Fibroblast of mammary gland (primary cell): ENCODE measurements around the gene PTPRN2.

Experiments
- DNase-seq: peaks from one replicate; pipeline ENCODE4 v3.0.0-alpha.2; 2010; ENCODE audit warnings: low read depth
- H3K4me3 ChIP-seq: 2 replicates; pipeline ENCODE4 v1.5.1; 2011; ENCODE audit warnings: low read depth, mild to moderate bottlenecking, low read length, moderate library complexity; ENCODE audit not compliant: control insufficient read depth
- TF ChIP-seq, protein P1 (sequence below): conservative IDR thresholded peaks from 2 replicates; pipeline ENCODE4 v1.5.1; 2011; ENCODE audit warnings: low read depth, low read length, inconsistent platforms; ENCODE audit not compliant: control insufficient read depth, insufficient read depth

PTPRN2 gene

GRCh38 chr7:157764946-157765537 is 822.6 kb downstream of the PTPRN2 start:
- TF ChIP-seq, protein P1, sequence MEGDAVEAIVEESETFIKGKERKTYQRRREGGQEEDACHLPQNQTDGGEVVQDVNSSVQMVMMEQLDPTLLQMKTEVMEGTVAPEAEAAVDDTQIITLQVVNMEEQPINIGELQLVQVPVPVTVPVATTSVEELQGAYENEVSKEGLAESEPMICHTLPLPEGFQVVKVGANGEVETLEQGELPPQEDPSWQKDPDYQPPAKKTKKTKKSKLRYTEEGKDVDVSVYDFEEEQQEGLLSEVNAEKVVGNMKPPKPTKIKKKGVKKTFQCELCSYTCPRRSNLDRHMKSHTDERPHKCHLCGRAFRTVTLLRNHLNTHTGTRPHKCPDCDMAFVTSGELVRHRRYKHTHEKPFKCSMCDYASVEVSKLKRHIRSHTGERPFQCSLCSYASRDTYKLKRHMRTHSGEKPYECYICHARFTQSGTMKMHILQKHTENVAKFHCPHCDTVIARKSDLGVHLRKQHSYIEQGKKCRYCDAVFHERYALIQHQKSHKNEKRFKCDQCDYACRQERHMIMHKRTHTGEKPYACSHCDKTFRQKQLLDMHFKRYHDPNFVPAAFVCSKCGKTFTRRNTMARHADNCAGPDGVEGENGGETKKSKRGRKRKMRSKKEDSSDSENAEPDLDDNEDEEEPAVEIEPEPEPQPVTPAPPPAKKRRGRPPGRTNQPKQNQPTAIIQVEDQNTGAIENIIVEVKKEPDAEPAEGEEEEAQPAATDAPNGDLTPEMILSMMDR: no peak
- no peak overlapping the region for H3K4me3 ChIP-seq
- no peak for DNase-seq

GRCh38 chr7:157764193-157764592 is 823.4 kb downstream of the PTPRN2 start:
- TF ChIP-seq, protein P1: no peak
- no peak overlapping the region for H3K4me3 ChIP-seq
- DNase-seq: no peak

DNA sequence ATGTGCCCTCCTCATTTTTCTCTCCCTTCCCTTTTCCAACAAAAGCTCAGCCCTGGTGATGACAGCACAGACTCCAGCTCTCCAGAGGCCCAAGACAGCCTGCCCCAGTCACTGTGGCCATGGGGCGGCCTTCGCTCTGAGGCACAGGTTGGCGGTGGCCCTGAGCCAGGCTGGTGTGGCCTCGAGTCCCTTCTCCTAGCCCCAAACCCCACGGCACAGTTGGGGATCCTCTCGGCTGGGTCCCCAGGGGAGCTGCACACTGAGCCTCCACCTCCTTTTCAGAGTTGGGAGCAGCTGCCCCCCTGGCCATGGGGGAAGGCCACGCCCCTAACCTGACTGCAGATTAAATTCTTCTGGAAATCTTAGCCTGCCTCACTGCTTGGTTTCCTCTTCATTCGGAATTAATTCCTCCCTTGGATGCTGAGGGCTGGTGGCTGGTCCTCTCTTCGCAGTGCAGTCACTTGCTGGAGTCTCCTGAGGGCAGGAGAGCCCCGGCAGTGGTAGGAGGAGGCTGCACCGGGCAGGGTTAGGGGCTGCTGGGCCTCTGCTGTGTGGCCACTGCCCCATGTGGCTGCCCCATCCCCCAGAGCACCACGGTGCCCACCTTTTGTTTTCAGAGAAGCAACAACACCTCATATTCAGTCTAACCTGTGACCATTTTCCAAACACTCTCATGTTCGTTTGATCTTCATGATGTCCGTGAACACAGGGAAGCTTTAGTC is 824.2 kb downstream of the PTPRN2 start:
- TF ChIP-seq, protein P1: no peak
- no peak for DNase-seq
- H3K4me3 ChIP-seq: no peak overlapping the region

- TF ChIP-seq, protein P1: no peak
- H3K4me3 ChIP-seq: no peak overlapping the region
- DNase-seq: no peak
Measured at GRCh38 chr7:157762824-157763223, 824.8 kb downstream of the PTPRN2 start.

DNA sequence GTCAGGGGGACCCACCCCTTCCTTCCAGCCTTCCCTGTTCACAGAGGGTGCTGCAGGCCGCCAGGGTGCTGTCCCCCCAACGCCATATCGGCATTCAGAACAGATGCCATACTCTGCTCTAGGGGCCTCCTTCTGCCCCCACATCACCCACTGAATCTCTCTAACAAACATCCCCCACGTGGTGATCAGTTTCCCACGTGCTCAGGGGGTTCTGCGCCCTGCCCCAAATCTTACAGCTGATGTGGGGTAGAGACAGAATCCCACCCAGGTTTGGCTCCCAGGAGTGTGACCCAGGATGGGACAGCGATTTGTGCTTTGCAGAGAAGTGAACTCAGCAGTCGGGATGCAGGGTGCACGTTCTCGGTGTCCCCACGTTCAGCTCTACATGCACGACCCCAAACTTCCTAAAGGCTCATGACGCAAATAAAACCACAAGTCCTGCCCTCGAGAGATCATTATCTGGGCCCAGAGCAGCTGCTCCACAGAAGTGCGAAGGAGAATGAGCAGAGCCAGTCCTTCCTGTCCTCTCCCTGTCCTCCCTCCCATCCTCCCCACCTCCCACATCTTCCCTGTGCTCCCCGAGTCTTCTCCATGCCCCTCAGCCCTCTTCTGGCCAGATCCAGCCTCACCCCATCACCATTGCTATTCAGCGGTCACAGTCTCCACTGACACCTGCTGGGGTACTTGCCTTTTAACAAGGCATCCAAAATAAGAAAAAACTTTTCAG is 827.5 kb downstream of the PTPRN2 start:
- H3K4me3 ChIP-seq: no peak overlapping the region
- DNase-seq: peak; percentile 2
- TF ChIP-seq, protein P1: no peak

- no peak overlapping the region for H3K4me3 ChIP-seq
Measured at GRCh38 chr7:157759246-157759805, 828.3 kb downstream of the PTPRN2 start.

More at GRCh38 chr7:157759246-157759805, 828.3 kb downstream of the PTPRN2 start:
- no peak for DNase-seq
- TF ChIP-seq, protein P1: no peak
